Osteocyte (in vitro differentiated cells): Measurements from ENCODE around the gene PET100. TPM values are rescaled to one million over a fixed set of nuclear protein-coding genes. Genes with fewer than 3 reads are reported as not detected.

ENCODE experiments used
- DNase-seq: peaks from one replicate; pipeline ENCODE4 v3.0.0; 2021; ENCODE audit warnings: mixed read lengths; ENCODE audit not compliant: unreplicated experiment; ENCODE audit errors: extremely low spot score
- H3K27ac Mint-ChIP-seq: one replicate; pipeline ENCODE4 v1.8.0; 2021; ENCODE audit warnings: mild to moderate bottlenecking, mixed read lengths; ENCODE audit not compliant: unreplicated experiment
- H3K27me3 Mint-ChIP-seq: one replicate; pipeline ENCODE4 v1.8.0; 2021; ENCODE audit warnings: mixed read lengths; ENCODE audit not compliant: unreplicated experiment
- H3K36me3 Mint-ChIP-seq: one replicate; pipeline ENCODE4 v1.8.0; 2021; ENCODE audit warnings: mixed read lengths; ENCODE audit not compliant: unreplicated experiment
- H3K4me1 Mint-ChIP-seq: one replicate; pipeline ENCODE4 v1.8.0; 2021; ENCODE audit warnings: mixed read lengths; ENCODE audit not compliant: unreplicated experiment
- H3K4me3 Mint-ChIP-seq: one replicate; pipeline ENCODE4 v1.8.0; 2021; ENCODE audit warnings: mild to moderate bottlenecking, moderate library complexity, mixed read lengths; ENCODE audit not compliant: unreplicated experiment
- H3K9me3 Mint-ChIP-seq: one replicate; pipeline ENCODE4 v1.8.0; 2021; ENCODE audit warnings: mixed read lengths; ENCODE audit not compliant: unreplicated experiment
- CTCF ChIP-seq: fragments of 200-600 bp; sonication (generic); IDR thresholded peaks from 2 replicates; pipeline ENCODE4 v1.5.0; 2021; ENCODE audit warnings: antibody characterized with exemption, mild to moderate bottlenecking, moderate library complexity
- total RNA-seq: library from RNA; stranded (reverse); gene quantifications from 2 replicates; pipeline ENCODE4 v1.2.1, GENCODE V29; 2021

PET100 gene
- total RNA-seq, 1 donor from 2014 or later = 122 TPM

DNA sequence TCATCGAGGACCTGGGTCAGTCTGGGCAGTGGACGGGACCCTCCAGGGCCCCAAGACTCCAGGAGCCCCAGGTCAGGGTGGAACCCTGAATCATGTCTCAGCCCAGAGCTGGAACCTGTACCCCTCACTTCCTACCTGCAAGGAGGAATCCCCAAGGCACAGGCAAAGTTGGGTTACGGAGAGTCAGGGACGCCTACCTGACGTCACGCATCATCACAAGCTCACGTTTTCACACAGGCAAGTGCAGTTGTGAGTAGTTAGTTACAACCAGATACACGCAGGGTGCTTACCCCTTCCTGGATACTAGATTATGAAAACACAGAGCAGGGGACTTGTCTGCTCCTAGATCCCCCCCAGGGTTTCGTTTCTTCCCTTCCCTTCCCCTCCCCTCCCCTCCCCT is 41.2 kb downstream of the PET100 start:
- Mint-ChIP-seq H3K36me3 (no peaks in the 10 kb centered on the region), H3K4me1 (peaks cover 6% of the 10 kb centered on the region), H3K27ac (no peak overlapping the region), H3K4me3 (no peak overlapping the region), H3K27me3 (peaks cover 18% of the 10 kb centered on the region), H3K9me3 (no peaks in the 10 kb centered on the region)
- DNase-seq = no peak
- TF ChIP-seq CTCF = no peak

DNA sequence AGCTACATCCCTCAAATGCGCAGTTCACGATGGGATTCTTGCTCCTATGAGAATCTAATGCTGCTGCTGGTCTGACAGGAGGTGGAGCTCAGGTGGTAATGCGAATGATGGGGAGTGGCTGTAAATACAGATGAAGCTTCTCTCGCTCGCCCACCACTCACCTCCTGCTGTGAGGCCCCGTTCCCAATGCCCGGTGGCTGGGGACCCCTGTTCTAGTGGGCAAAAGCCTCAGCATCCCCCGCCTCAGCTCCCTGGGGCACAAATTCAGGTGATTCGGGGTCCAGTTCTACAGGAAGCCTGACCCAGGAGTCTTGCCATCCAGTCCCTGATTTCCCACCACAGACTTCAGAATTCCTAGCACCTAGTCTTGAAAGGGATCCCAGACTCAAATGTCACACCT is 42.9 kb downstream of the PET100 start:
- peaks cover 30% of the 10 kb centered on the region for H3K27me3 Mint-ChIP-seq
- no peak for TF ChIP-seq CTCF

GRCh38 chr19:7674010-7675005 is 44.7 kb downstream of the PET100 start:
- no peak for DNase-seq
- Mint-ChIP-seq H3K4me1 (peaks cover 6% of the 10 kb centered on the region), H3K27ac (no peak overlapping the region), H3K9me3 (no peaks in the 10 kb centered on the region), H3K4me3 (no peak overlapping the region), H3K36me3 (no peaks in the 10 kb centered on the region), H3K27me3 (peaks cover 31% of the 10 kb centered on the region)
- no peak for TF ChIP-seq CTCF

More for the DNA sequence above, 42.9 kb downstream of the PET100 start:
- H3K4me3 Mint-ChIP-seq = no peak overlapping the region
- peaks cover 6% of the 10 kb centered on the region for H3K4me1 Mint-ChIP-seq
- H3K27ac Mint-ChIP-seq = no peak overlapping the region
- H3K36me3 Mint-ChIP-seq = no peaks in the 10 kb centered on the region
- H3K9me3 Mint-ChIP-seq = no peaks in the 10 kb centered on the region
- DNase-seq = no peak

- no peaks in the 10 kb centered on the region for H3K9me3 Mint-ChIP-seq
- peaks cover 2% of the 10 kb centered on the region for H3K4me1 Mint-ChIP-seq
- no peak for TF ChIP-seq CTCF
- no peak overlapping the region for H3K27ac Mint-ChIP-seq
- H3K4me3 Mint-ChIP-seq = no peak overlapping the region
- H3K27me3 Mint-ChIP-seq = peaks cover 20% of the 10 kb centered on the region
- no peak for DNase-seq
- no peaks in the 10 kb centered on the region for H3K36me3 Mint-ChIP-seq
Measured at GRCh38 chr19:7676376-7676775, 46.8 kb downstream of the PET100 start.

DNA sequence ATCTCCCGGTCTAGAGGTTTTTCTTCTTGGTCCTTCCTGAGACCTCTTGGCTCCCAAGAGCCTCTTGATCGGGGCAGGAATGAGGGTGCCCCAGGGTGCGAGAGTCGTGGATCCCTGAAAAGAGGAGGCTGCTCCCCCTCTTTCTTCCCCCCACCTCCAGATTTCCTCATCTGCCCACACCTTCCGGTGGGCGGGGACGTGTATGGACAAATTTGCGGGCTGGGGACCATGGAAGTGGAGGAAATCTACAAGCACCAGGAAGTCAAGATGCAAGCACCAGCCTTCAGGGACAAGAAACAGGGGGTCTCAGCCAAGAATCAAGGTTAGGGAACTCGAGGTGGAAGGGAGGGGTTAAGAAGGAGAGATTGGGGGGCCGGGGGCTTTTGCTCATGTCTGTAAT is 47.3 kb downstream of the PET100 start, which contains the start of gene MCEMP1:
TSS of gene MCEMP1 (plus strand) at position 237 of the 400 bp plus-strand sequence. CDS start at position 268, 31 bp downstream.
- no peaks in the 10 kb centered on the region for H3K9me3 Mint-ChIP-seq
- no peaks in the 10 kb centered on the region for H3K36me3 Mint-ChIP-seq
- peaks cover 5% of the 10 kb centered on the region for H3K4me1 Mint-ChIP-seq
- no peak for DNase-seq
- no peak within 1 kb of the TSS for H3K27ac Mint-ChIP-seq
- H3K27me3 Mint-ChIP-seq = peaks cover 17% of the 10 kb centered on the region
- no peak for TF ChIP-seq CTCF
- no peak within 1 kb of the TSS for H3K4me3 Mint-ChIP-seq
